Hematopoietic multipotent progenitor cell treated with erythropoietin and hydrocortisone succinate and interleukin-3 and kit ligand, for 4 days (in vitro differentiated cells): ENCODE data around the gene EFEMP2.

Experiments used
- DNase-seq: peaks from one replicate; pipeline ENCODE4 v3.0.0-alpha.2; 2015

EFEMP2 gene

DNA sequence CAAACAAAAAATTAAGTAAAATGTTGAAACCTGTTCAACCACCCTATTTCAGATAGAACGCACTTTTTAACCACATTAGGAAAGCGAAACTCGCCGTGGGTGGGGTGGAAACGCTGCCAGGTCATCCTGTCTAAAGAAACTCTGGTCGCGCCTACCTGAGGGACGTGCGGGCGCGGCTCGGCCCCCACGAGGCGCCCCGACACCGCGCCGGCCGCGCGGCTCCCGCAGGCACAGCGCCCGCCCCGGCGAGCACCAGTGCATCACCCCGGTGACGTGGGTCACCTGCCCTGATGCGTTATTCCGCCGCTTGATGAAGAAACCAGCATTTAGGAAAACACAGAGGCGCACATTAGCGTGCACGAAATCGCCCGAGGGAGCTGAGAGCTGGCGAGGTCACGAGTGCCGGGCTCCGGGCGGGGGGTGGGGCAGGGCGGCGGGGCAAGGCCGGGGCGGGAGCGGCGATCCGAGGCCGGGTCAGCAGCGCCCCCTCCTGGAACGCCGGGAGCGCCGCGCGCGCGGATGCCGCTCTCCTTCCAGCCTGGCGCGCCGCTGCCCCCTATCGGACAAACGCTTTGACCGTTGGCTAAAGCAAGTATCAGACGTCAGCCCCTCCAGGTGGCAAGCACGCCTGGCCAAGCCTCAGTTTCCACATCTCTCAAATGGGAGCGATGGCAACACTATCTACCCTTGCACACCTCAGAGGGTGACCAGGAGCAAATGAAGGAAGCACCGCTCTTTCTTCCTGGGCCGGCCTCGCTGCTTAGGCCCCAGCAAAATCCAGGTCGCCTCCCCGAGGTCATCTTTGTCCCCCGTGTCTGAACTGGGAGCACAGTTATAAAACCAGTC is 54.5 kb downstream of the EFEMP2 start:
- DNase-seq = peak; percentile 94

DNA sequence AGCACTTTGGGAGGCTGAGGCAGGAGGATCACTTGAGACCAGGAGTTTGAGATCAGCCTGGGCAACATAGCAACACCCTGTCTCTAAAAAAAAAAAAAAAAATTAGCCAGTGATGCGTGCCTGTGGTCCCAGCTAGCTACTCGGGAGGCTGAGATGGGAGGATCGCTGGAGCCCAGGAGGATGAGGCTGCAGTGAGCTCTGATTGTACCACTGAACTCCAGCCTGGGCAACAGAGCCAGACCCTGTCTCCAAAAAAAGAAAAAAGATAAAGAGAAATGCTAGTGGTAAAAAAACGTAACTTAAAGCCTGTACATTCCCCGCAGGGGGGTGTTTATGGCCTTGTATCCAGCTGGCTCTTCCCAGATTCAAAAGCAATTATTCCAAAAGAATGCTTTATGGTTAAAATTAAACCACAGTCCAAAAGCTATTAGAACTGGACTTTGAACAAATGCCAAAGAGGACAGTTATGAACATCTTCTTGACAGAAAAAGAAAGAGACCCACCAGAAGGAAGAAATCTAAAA is 55.2 kb downstream of the EFEMP2 start:
- DNase-seq = no peak

DNA sequence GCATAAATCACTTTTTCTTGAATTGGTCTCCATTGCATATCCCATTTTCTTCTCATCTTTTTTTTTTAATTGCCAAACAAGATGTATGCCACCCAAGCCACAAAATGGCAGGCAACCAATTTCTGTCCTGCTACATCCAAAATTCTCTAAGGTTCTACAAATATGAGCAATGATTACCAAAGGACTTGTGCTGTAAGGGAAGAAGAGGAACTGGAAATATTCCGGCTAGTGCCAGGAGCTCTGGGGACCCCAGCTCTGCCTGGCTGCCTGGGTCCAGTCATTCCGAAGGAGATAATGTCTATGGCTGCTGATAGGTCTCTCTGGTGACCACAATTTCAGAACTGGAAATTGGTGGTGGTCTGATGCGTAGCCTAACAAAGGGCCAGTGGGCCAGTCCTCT is 55.9 kb downstream of the EFEMP2 start:
- no peak for DNase-seq
